ENCODE results near the gene SIGLEC14. TPM values are rescaled to one million over a fixed set of nuclear protein-coding genes. Genes with fewer than 3 reads are reported as not detected.

Gene SIGLEC14
- polyA plus RNA-seq, 2 of the 4 experiments (the other 2 are of a cell fraction): 0.03 TPM; not detected in 1

DNA sequence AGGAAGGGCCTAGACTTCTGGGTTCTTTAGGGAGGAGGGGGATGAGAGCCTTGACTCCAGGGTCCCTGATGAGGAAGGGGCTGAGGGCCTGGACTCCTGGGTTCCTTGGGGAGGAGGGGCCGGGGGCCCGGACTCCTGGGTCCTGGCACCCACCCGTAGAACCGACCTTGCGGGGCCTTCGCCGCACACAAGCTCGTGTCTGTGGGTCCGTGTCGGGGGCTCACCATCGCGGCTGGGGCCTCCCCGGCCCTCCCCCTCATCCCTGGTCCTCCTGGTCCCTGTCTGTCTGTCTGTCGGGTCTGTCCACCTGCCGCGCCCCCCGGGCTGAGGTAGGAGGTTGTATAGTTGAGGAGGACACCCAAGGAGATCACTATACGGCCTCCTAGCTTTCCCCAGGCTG is 45.8 kb upstream of the SIGLEC14 start:
- H3K4me2 ChIP-seq: peak overlapping the region; percentile 99
- TF ChIP-seq KDM1A (IDR thresholded peaks at IDR 0.05; ENCODE audit: low read depth) (no peak), CHD2 (IDR thresholded peaks at IDR 0.05; ENCODE audit: low read length, partially characterized antibody) (no peak), ESRRA (IDR thresholded peaks at IDR 0.05; ENCODE audit: borderline replicate concordance, low read length) (no peak)
- TF ChIP-seq, protein P1, sequence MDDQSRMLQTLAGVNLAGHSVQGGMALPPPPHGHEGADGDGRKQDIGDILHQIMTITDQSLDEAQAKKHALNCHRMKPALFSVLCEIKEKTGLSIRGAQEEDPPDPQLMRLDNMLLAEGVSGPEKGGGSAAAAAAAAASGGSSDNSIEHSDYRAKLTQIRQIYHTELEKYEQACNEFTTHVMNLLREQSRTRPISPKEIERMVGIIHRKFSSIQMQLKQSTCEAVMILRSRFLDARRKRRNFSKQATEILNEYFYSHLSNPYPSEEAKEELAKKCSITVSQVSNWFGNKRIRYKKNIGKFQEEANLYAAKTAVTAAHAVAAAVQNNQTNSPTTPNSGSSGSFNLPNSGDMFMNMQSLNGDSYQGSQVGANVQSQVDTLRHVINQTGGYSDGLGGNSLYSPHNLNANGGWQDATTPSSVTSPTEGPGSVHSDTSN (IDR thresholded peaks at IDR 0.05): no peak
- peak overlapping the region; percentile 95 to 100; a peak in 5 of 6 replicates for H3K27ac ChIP-seq
- ATAC-seq (no peak), DNase-seq (ENCODE audit: low read depth in 1 of 2, low spot score in 1 of 2) (no peak), FAIRE-seq (no peak)
- ChIA-PET POLR2A (no interaction called here), CTCF (interaction anchor here (2.9 kb wide), 1 partner anchor 12 kb away, joined by 10 read pairs; no protein-coding TSS in a partner anchor)
- 94% methylated on average over 18 of the region's 18 CpGs for WGBS (ENCODE audit: missing lambda C conversion rate)
- H3K4me3 ChIP-seq: peak overlapping the region; percentile 77; the same call in 2 of the 3 replicates
- H3K9me3 ChIP-seq: no peaks in the 10 kb centered on the region
- peaks cover 36% of the 10 kb centered on the region for H3K4me1 ChIP-seq

DNA sequence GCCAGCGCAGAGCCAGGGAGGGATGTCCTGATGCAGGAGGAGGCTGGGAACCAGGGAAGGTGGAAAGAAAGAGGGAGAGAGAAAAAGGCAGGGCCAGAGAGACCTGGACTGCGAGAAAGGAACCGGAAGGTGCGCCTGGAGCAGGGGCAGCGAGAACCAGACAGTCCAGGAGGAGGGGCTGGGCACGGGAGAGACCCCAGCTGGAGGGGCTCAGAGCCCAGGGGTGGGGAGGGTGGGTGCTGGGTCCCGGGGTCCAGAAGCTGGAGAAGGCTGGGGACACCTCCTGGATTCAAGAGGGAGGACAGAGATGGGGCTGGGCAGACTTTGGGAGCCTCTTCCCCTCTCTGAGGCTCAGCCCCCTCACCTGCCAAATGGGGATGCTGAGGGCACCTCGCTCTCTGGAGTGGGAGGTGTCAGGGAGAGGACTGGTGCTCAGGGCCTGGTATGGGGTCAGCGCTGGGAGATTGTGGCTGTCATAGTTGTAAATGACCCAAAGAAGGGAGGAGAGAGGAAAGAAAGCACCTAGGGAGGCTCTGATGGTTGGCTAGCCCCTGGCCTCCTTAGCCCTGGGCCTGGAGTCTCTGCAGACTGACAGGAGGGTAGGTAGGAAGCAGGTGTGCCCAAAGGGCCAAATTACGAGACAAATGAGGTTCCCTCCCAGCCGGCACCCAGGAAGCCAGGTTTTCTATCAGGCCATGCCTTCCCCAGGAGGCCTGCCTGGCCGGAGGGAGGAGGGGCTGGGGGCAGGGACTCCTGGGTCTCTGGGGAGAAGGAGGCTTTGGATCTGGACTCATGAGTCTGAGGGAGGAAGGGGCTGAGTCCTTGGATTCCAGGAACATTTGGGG is 45.2 kb upstream of the SIGLEC14 start:
- H3K4me3 ChIP-seq: peak overlapping the region; percentile 77
- CTCF ChIA-PET: interaction anchor here (2.9 kb wide), 1 partner anchor 13 kb away, joined by 10 read pairs; no protein-coding TSS in a partner anchor
- DNase-seq (ENCODE audit: low read depth in 1 of 2, low spot score in 1 of 2) (no peak), FAIRE-seq (no peak), ATAC-seq (no peak)
- POLR2A ChIA-PET: no interaction called here
- H3K4me1 ChIP-seq: peaks cover 43% of the 10 kb centered on the region
- no peak for TF ChIP-seq ZSCAN20 (CRISPR knock-in tag; IDR thresholded peaks at IDR 0.05)
- H3K4me2 ChIP-seq: peak overlapping the region; percentile 99
- H3K27ac ChIP-seq: peak overlapping the region; percentile 95 to 100
- 53% methylated on average over 11 of the region's 12 CpGs for WGBS (ENCODE audit: missing lambda C conversion rate)
- no peaks in the 10 kb centered on the region for H3K9me3 ChIP-seq

DNA sequence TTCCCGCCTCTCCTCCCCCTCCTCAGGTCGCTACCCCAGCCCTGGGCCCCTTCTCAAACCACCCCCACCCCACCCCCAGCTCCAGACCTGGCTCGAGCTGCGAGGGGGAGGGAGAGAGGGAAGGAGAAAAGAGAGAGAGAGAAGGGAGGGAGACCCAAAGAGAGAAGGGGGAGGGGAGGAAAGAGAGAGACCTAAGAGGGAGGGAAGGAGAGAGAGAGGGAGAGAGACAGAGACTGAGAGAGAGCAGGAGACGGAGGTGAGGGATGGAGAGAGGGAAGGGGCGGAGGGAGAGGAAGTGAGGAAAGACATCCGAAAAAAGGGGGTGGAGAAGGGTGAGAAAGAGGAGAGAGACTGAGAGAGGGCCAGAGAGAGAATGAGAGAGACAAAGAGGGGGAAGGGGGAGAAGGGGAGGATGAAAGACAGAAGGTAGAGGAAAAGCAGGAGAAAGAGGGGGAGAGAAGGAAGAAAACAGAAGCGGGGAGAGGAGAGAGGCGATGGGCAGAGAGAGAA is 44.5 kb upstream of the SIGLEC14 start:
- TF ChIP-seq HDAC2 (IDR thresholded peaks at IDR 0.05): no peak
- 0 out of 3 replicates have a peak, but pooled peaks have one; percentile 3 for TF ChIP-seq SMC3 (IDR thresholded peaks at IDR 0.05)
- ChIA-PET POLR2A (interaction anchor here (3.7 kb wide), 1 partner anchor 12 kb away, joined by 29 read pairs; no protein-coding TSS in a partner anchor), CTCF (interaction anchor here (0.6 to 2.9 kb wide), 2 partner anchors 13 to 292 kb away, joined by 3 to 10 read pairs; no protein-coding TSS in a partner anchor)
- WGBS (ENCODE audit: missing lambda C conversion rate): 12% methylated on average over 8 of the region's 9 CpGs
- DNase-seq (ENCODE audit: low read depth in 1 of 2, low spot score in 1 of 2): peak in 1 of 2 experiments; percentile 81
- Histone ChIP-seq H3K4me3 (peak overlapping the region; percentile 77), H3K9me3 (no peaks in the 10 kb centered on the region), H3K27ac (peak overlapping the region; percentile 95 to 100), H3K4me1 (peaks cover 50% of the 10 kb centered on the region), H3K4me2 (peak overlapping the region; percentile 99)
- peak in 1 of 2 experiments; percentile 3; a peak in 3 of 6 replicates for ATAC-seq
- FAIRE-seq: no peak

DNA sequence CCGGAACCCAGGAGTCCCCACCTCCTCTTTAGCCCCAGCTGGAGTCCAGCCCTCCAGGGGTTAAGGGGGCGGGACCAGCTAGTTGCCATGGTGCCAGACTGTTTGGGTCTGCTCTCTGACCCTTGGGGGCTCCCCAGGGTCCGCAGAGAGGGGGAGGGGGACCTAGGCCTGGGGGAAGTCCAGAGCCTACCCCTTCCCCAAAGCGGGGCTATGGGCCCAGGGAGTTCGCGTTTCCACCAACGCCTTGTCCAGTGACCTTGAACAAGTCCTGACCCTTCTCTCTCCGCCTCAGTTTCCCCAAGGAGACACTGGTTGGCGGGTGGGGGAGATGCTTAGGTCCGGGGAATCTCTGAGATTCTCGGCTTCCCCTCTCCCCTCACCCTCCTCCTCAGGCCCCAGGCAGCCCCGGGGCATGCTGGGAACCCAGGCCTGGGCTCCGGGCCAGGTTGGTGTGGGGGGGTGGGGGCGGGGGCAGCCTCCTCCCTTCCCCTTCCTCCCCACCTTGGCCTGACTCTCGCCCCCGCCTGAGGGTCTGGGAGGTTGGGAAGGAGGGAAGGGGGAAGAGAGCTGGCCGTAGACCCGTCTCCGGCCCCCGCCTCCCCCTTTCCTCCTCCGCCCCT is 43.9 kb upstream of the SIGLEC14 start:
- FAIRE-seq (peak; percentile 32), DNase-seq (ENCODE audit: low read depth in 1 of 2, low spot score in 1 of 2) (peak; percentile 91 to 92), ATAC-seq (peak; percentile 14 to 61; a peak in 5 of 6 replicates)
- ChIA-PET CTCF (interaction anchor here (0.6 to 3.2 kb wide), 2 partner anchors 13 to 292 kb away, joined by 3 to 28 read pairs; no protein-coding TSS in a partner anchor), POLR2A (interaction anchor here (3.7 kb wide), 1 partner anchor 13 kb away, joined by 29 read pairs; no protein-coding TSS in a partner anchor)
- Histone ChIP-seq H3K9me3 (0 out of 3 replicates have a peak, but pooled peaks cover under 1% of the 10 kb centered on the region), H3K4me2 (peak overlapping the region; percentile 99), H3K4me3 (peak overlapping the region; percentile 77), H3K27ac (peak overlapping the region; percentile 95 to 100), H3K4me1 (peaks cover 52% of the 10 kb centered on the region)
- TF ChIP-seq EHF (CRISPR knock-in tag; IDR thresholded peaks at IDR 0.05) (no peak), TP53 (CRISPR knock-in tag; IDR thresholded peaks at IDR 0.05) (peak; percentile 71; the same call in 1 of the 2 replicates), RAD21 (conservative IDR thresholded peaks at IDR 0.05 in 1 of 2, IDR thresholded peaks at IDR 0.05 in 1 of 2) (no peak), POLR2A (IDR thresholded peaks at IDR 0.05; ENCODE audit: low read length) (peak; percentile 28), TFCP2L1 (CRISPR knock-in tag; IDR thresholded peaks at IDR 0.05) (peak; percentile 68; the same call in 1 of the 2 replicates), SMC3 (IDR thresholded peaks at IDR 0.05) (no peak; the same call in 2 of the 3 replicates), EP300 (IDR thresholded peaks at IDR 0.05) (peak in 1 of 2 experiments; percentile 21; a peak in 1 of 5 replicates), RARB (CRISPR knock-in tag; IDR thresholded peaks at IDR 0.05) (no peak), HOXB5 (CRISPR knock-in tag; IDR thresholded peaks at IDR 0.05) (0 out of 2 replicates have a peak, but pooled peaks have one; percentile 18), RFX5 (IDR thresholded peaks at IDR 0.05) (0 out of 2 replicates have a peak, but pooled peaks have one; percentile 37)
- TF ChIP-seq, protein P2, sequence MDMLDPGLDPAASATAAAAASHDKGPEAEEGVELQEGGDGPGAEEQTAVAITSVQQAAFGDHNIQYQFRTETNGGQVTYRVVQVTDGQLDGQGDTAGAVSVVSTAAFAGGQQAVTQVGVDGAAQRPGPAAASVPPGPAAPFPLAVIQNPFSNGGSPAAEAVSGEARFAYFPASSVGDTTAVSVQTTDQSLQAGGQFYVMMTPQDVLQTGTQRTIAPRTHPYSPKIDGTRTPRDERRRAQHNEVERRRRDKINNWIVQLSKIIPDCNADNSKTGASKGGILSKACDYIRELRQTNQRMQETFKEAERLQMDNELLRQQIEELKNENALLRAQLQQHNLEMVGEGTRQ (IDR thresholded peaks at IDR 0.05): 0 out of 2 replicates have a peak, but pooled peaks have one; percentile 15
- TF ChIP-seq, protein P3, sequence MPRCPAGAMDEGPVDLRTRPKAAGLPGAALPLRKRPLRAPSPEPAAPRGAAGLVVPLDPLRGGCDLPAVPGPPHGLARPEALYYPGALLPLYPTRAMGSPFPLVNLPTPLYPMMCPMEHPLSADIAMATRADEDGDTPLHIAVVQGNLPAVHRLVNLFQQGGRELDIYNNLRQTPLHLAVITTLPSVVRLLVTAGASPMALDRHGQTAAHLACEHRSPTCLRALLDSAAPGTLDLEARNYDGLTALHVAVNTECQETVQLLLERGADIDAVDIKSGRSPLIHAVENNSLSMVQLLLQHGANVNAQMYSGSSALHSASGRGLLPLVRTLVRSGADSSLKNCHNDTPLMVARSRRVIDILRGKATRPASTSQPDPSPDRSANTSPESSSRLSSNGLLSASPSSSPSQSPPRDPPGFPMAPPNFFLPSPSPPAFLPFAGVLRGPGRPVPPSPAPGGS (IDR thresholded peaks at IDR 0.05): 0 out of 3 replicates have a peak, but pooled peaks have one; percentile 12
- TF ChIP-seq, protein P4, sequence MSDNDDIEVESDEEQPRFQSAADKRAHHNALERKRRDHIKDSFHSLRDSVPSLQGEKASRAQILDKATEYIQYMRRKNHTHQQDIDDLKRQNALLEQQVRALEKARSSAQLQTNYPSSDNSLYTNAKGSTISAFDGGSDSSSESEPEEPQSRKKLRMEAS (IDR thresholded peaks at IDR 0.05): peak; percentile 52
- under 1% methylated on average over 11 of the region's 21 CpGs for WGBS (ENCODE audit: missing lambda C conversion rate)
